Left ventricle myocardium superior (tissue), 1 donor: ENCODE data around the gene GSX1. TPM values are rescaled to one million over a fixed set of nuclear protein-coding genes. Genes with fewer than 3 reads are reported as not detected.

Source experiments
- ATAC-seq: fragments of 200-7000 bp; cut with Tn5 transposase; one replicate; pipeline ENCODE4 v1.9.1; 2020; ENCODE audit warnings: mild to moderate bottlenecking, moderate library complexity
- DNase-seq: peaks from one replicate; pipeline ENCODE4 v3.0.0-alpha.2; 2020
- intact Hi-C: fragments of 100-400 bp; cut with micrococcal nuclease; formaldehyde crosslinking; loops from one replicate; pipeline ENCODE4 v1.11.0; 2022
- total RNA-seq: library from RNA; stranded (reverse); fragmentation: NEBNext Ultra II Directional; extraction: Animal tissue kit (Norgen Biotek cat#: 25700); gene quantifications from one replicate; pipeline ENCODE4 v1.2.1, GENCODE V29; 2021
- donor health status: DM: no; HTN: yes; CAD: no; lungs with severe emphysema.

Gene GSX1
- total RNA-seq, 1 donor from 2014 or later = not detected

DNA sequence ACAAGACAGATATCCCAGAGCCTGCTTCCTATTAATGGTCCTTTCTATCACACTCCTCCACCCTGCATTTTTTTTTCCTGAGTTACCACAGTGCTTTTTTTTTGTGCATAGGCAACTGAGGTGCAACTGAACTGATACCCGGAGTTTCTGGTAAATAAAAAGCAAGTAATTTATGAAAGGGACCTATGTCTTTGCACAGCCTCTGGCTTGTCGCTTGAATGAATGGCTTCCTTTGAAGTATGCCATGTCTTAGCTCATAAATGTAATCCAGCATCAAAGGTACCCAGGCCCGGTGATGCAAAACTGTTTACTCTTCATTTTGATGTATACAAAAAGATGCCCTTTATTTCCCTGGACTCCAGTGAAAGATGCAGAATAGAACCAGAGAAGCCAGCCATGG is 31.8 kb downstream of the GSX1 start:
- no peak for DNase-seq
- intact Hi-C loops = loop anchor here (10.0 kb wide), 1 partner anchor 289 kb away; no protein-coding TSS in a partner anchor
- no peak for ATAC-seq

DNA sequence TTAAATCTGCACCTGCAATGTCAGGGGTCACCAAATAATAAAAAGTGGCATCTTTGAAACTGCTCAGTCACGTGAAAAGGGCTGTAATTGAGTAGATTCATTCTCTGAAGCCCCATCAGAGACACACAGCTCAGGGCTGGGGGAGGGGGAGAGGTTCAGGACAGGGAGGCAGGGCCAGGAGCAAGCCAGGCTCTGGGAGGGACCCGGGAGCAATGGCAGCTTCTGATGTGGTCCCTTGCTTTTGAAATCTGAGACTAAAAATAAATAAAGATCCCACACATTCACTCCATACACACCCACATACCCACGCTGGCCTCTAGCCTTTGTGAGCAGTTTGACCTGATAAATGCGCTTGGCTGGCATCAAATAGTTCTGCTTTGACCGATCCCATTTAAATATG is 32.8 kb downstream of the GSX1 start:
- DNase-seq (no peak), ATAC-seq (no peak)
- intact Hi-C loops = loop anchor here (5.0 to 10.0 kb wide), 2 partner anchors 290 to 448 kb away; no protein-coding TSS in a partner anchor

- intact Hi-C loops = loop anchor here (5.0 to 10.0 kb wide), 2 partner anchors 292 to 449 kb away; no protein-coding TSS in a partner anchor
- ATAC-seq = peak; percentile 93
- peak; percentile 84 for DNase-seq
Measured at GRCh38 chr13:27826379-27827353, 34.4 kb downstream of the GSX1 start.

DNA sequence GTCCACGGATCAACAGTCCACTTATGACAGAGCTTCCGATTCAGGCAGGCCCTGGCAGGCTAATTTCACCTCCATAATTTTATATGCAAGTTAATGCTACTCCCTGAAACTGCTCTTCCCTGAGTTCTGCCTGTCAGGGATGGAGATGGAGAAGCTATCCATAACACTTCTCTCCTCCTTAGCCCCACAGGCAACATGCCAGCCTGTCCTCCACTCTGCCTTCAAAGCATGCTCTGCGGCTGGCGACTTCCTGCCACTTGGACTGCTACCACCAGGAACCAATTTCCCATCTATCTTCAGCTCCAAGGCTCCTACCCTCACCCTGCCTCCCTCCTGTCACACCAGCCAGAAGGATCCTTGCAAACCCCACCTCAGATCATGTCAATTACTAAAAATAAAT is 35.4 kb downstream of the GSX1 start:
- DNase-seq (no peak), ATAC-seq (no peak)
- intact Hi-C loops = loop anchor here (5.0 to 10.0 kb wide), 2 partner anchors 293 to 450 kb away; no protein-coding TSS in a partner anchor

DNA sequence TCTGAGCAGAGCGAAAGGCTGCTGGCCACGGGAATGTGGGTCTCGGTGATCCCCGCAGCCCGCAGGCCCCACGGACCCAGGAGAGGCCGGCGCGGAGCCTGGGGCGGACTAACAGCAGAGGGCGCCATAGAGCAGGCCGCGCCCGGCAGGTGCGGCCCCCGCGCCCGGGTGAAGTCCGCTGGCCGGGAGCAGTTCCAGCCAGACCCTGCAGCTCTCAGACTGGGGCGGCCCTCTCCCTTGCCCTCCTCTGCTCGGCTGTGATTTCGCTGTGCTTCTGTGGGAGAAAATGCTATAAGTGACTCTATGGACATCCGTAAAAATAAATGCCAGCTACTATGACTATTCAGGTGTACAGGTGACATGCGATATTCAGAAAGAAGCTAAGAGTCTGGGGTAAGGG is 37.7 kb downstream of the GSX1 start:
- intact Hi-C loops = no loop called here
- DNase-seq (peak; percentile 78), ATAC-seq (peak; percentile 83)

GRCh38 chr13:27833206-27833605 is 40.9 kb downstream of the GSX1 start:
- no peak for ATAC-seq
- intact Hi-C loops = no loop called here
- no peak for DNase-seq

GRCh38 chr13:27834095-27834494 is 41.8 kb downstream of the GSX1 start:
- no peak for ATAC-seq
- DNase-seq = no peak

GRCh38 chr13:27835799-27836198 is 43.5 kb downstream of the GSX1 start:
- no peak for DNase-seq
- no peak for ATAC-seq
- intact Hi-C loops = no loop called here

More at GRCh38 chr13:27834095-27834494, 41.8 kb downstream of the GSX1 start:
- intact Hi-C loops = no loop called here

GRCh38 chr13:27839809-27840467 is 47.7 kb downstream of the GSX1 start:
- intact Hi-C loops = loop anchor here (10.0 kb wide), 1 partner anchor 145 kb away; the partner anchor contains the start of gene URAD
- no peak for DNase-seq
- no peak for ATAC-seq

DNA sequence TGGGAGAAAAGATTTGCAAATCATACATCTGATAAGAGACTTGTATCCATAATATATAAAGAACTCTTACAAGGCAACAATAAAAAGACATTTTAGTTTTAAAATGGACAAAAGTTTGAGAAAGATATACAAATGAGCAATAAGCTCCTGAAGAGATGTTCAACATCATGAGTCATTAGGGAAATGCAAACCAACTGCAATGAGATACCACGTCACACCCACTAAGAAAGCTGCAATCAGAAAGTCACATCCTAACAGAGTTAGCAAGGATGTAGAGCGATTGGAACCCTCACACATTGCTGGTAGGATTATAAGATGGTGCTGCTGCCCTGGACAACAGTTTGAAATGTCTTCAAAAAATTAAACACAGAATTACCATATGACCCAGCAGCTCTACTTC is 50.3 kb downstream of the GSX1 start:
- intact Hi-C loops = loop anchor here (10.0 kb wide), 1 partner anchor 142 kb away; the partner anchor contains the start of gene URAD
- no peak for DNase-seq
- no peak for ATAC-seq

Other genes starting within 250 kb of the GSX1 start
- 11.4 TPM for gene LNX2, start 172.0 kb upstream of the GSX1 start, total RNA-seq
- gene POLR1D, start 170.6 kb upstream of the GSX1 start, total RNA-seq = 97.4 TPM
- gene PDX1, start 127.5 kb downstream of the GSX1 start, total RNA-seq = not detected
- gene CDX2, start 176.8 kb downstream of the GSX1 start, total RNA-seq = not detected
- gene URAD, start 196.2 kb downstream of the GSX1 start, total RNA-seq = not detected